Stimulated activated CD4-positive, alpha-beta T cell treated with anti-CD3 and anti-CD28 coated beads, Interleukin-2, amount 100 ng/mL, for 24 hours (primary cell): ENCODE results near the gene CACNB1.

Source experiments
- DNase-seq, 2 donors: peaks; one replicate each; pipeline ENCODE4 v3.0.0-alpha.2; 2020

CACNB1 gene

DNA sequence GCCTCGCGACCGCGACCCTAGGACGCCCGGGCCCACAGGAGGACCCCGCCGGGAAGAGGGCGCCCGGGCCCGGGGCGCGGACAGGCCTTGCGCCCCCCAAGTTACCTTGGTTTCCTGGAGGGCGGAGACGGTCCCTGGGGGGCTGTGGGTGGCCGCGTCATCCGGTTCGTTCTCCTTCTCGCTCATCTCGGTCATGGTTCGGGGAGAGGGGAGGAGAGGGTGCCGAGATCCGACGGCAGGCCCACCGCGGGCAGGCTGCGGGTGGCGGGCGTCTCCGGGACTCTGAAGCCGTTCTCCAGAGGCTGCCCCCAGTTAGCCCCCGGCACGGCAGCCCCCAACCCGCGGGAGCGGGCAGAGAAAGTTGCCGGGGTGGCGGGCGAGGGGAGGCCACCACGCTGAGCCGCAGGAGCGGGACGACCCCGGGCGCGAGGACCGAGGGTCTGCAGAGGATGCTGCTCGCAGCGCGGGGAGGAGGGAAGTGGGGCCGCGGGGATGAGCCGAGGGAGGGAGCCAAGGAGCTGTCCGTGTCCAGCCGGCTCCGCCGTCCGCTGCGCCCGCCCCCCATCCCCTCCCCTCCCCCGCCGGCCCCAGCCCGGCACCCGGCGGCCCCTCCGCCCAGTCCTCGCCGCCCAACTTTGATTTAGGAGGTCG, 28.0 kb upstream of the CACNB1 start, which contains the start of gene STAC2:
Gene STAC2, minus strand, starts transcription at position 638 of the 651 bp plus-strand sequence. Its CDS starts 443 bp downstream, at position 195.
- no peak for DNase-seq

DNA sequence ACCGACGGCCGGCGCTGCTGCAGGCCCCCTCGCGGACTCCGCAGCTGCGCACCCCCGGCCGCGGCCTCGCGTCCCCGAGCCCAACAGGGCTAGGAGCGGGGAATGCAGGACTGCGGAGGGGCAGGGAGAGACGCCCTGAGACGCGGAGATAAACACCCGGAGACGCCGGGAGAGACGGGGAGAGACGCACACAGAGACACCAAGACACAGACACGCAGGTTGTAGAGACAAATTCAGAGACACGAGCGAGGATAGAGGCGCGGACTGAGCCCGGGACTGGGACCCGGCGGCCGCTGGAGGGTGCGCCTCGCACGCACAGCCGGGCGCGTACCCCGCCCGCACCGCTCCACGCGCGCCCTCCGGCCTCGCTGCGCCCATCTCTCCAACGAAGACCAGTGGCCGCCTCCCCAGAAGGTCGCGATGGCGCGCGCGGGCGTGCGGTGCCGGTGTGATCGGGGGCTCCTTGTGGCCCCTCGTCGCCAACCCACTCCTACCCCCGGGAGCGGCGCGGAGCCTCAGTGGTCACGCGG, 27.4 kb upstream of the CACNB1 start:
- no peak for DNase-seq

DNA sequence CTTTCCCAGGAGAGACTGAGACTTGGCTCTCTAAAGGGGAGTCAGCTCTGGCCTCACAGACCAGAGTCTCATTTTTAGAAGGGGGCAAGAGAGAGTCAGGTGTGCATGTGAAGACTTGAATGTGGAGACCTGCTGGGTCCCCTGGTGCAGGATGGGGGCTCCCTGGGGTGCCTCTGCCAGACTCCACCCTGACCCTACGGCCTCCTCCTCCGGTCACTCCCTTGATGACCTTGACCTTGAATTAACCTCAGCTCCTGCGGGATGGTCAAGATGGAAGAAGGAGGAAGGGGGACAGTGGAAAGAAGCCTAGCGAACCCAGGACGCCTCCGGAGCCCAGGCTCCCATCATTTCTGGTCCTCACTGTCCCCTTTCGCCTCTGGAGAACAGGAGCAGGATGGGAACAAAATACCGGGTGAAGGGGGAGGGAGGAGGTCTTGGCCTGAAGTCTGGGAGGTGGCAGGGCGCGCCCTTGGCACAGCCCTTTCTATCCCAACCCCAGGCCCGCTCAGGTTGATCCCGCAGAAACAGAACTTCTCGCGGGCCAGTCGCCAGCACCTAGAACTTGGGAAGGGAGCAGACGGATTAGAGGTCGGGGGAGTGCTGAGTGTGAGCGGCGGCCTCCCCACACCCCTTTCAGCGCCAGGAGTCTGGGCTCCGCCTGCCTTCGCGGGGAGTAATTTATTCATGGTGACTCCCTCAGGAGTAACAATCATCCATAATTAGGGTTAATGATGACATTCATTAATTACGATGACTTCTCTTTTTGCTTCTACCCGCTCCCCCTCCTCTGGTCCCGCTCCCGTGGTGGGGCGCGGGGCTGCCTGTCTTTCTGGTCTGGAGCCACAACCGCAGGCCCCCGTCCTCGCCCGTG, 26.7 kb upstream of the CACNB1 start:
- no peak for DNase-seq

DNA sequence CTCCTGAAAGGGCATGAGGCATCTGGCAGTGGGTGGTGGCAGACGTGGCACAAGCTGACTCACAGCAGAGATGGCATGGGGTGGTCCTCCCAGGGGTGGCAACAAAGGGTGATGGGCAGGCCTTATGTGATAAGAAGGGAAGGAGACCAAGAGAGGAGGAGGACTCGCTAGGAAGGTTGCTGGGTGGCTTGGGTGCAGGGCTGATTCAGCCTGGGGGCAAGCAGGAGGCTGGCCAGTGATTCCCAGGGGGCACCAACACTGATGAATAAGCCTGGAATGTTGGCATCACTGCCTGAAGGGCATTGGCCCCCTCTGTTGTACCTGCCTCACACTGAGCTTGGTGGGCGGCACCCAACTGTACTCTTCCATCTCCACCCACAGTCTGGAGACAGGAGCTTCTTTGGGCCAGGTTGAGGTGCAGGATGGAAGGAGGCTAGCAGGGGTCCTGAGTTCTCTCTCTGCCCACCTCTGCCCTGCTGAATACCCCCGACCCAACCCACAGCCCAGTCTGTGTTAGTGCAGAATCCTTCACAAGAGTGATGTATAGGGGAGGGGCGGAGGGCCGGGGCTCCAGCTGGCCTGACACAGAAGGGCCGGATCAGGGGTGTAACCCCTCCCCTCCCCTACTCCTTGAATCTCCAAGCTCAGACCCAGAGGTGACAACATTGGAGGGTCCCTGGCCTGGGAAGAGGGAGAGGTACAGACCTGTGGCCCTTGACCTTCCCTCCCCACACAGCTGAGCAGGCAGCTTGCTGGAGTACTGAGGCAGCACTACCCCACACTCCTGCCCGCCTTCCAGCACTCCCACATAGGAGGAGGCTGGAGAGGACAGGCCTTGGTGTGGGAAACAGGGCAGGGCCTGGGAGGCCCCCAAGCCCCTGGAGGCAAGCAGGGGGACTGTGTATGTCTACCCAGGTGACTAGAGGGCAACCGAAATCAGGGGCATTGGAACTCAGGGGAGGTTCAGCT, 25.7 kb upstream of the CACNB1 start:
- DNase-seq = no peak

DNA sequence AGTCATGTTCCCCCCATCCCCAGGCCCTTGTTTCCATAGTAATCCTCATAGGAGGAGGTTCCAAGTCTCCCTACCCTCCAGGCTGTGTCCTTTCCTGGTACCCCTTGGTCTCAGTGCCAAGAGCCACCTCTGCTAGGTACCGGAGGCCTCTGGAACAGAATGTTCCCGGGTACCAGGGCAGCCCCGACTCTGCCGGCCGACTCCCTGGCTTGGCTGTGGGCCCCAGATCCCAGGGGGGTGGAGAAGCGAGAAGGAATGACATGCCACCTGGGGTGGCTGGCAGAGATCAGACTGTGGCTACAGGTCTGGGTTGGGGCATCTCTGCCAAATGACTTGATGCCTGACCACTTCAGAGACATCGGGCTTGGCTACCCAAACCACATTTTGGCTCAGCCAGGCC, 24.7 kb upstream of the CACNB1 start:
- no peak for DNase-seq

DNA sequence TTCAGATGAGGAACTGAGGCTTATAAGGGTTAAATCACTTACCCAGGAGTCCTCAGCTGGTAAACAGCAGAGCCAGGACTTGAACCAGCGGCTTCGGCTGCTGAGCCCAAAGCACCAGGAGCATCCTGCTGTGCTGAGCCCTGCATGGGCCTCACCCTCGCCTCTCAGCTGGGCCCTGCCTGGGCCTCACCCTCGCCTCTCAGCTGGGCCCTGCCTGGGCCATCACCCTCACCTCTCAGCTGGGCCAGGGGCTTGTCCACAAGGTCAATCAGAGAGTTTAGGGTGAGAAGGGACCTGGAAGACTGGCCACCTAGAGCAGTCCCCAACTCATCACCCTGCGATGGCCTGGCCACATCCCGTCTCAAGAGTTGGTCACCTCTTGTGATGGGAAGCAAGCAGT, 24.1 kb upstream of the CACNB1 start:
- DNase-seq = no peak

DNA sequence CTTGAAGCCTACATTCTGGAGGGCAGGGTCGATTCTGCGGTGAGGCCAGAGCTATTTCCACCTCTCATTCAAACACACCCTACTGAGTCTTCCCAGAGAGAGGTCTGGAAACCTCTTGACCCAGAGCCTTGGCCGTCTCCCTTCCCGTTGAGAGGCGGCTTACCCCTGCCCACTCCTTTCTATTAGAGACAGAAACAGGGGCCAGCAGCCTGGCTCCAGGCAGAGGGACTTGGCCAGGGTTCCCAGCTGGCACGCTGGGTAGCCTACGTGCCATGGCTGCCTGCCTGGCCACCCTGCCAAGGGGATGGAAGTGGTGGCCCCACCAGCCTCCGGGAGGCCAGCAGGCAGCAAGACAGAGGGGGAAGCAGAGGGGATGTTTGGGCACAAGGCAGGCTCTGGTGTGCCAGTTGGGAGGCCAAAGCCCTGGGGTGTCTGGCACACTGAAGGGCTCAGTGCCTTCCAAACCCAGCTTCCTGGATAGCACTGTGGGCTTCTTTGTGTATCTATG, 22.2 kb upstream of the CACNB1 start:
- no peak for DNase-seq

DNA sequence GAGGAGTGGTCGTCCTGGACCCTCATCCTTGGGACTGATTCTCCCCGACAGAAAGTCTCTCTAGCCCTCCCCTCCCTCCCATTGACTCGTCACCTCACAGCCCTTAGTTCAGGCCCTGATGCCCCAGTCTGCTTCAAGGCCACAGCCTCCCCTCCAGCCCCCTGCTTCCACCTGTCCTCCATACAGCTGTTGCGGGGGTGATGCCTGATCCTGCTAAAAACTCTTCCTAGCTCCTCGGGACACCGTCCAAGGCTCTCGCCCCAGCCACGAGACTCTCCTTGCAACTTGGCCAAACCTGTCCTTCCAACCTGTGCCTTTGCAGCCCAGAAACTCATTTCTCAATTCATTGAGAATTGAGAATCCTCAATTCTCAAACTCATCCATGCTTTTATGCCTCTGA, 21.4 kb upstream of the CACNB1 start:
- DNase-seq = no peak

DNA sequence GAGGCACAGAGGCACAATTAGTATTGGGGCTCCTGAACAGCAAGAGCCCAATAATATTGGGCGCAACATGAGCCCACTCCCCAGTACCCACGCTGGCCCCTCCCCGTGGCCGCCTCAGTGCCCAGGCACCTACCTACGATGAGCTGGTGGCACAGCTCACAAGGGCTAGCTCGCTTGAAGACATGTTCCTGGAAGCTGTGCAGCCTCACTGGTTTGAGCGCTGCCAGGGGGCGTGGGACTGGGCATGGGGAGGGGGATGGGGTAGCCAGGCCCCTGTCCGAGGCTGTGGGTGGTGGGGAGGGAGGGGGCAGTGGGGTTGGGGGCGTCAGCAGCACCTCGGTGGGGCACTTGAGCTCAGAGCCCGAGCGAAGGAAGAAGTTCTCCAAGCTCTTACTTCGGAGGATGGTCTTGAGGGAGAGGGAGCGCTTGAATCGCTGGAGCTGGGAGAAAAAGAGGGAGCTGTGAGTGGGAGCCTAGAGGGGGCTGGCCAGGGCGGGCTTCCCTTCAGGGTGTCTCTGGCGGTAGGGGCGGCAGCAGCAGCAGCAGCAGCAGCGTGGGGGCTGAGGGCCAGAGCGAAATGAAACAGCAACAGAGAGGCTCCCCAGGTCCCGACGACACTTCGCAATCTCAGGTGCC, 20.4 kb upstream of the CACNB1 start:
- DNase-seq = no peak

DNA sequence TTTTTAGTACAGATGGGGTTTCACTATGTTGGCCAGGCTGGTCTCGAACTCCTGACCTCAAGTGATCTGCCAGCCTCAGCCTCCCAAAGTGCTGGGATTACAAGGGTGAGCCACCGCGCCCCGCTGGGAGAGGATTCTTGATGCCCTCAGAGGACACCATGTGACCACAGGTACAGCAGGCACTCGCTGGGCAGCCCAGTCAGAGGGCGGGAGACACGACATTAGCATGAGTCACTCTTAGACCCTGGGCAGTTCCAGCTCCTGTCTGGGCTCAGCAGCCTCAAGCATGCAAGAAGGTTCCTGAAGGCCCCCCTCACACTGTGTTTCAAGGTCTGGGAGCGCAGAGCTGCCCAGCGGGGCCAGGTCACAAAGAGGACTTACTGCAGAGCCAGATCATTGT, 16.4 kb upstream of the CACNB1 start:
- no peak for DNase-seq

DNA sequence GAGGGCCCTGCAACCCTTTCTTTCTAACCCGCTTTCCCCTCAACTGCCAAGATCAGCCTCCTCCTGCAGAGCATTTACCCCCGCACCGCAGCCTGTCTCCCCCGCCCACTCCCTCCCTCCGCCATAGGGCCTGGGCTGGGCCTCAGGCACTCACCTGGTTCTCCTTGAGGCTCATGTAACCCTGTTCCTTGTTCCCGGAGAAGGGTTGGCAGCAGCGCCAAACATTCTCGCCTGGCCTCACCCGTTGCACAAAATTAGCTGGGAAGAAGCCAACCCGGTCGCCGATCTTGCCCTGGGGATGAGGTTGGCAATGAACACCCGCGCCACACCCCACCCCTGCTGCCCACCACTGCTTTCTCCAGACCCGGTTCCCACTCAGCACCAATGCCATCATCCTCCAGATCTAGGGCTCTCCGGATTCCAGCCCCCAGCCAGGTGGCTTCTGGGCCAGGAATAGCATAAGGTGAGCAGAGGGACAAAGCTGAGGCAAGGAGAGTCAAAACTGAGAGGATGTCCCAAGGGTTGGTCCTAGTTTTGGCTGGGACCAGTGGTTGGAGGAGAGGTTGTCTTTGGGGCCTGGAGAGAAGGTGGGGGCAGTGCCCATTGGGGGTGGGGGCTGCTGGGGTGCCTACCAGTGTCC, 15.5 kb upstream of the CACNB1 start:
- no peak for DNase-seq

DNA sequence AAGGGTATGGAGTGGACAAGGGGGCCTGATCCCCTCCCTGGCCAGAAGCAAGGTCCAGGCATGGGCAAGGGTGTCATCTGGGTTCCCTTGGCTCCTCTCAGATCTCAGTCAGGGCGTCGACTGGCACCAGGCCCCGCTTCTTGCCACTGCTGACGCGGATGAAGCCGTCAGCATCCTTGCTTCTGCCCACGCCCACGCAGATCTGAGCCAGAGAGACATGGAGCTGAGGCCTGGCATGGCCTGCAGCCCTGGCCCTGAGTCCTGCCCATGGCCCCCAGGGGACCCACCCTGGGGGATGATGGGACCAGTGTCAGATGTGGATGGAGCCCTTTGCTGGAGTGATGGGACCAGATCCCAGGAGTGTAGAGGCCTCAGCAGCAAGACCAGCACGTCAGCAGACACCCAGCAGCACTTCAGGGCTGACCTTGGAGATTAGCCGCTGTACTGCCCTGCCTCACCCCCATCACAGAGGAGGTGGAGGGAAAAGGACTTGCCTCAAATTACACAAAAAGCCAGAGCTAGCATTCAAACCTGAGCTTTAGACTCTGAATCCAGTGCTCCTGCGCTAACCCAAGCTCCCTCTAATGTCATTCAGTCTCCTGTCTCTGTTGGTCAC, 14.8 kb upstream of the CACNB1 start:
- no peak for DNase-seq

DNA sequence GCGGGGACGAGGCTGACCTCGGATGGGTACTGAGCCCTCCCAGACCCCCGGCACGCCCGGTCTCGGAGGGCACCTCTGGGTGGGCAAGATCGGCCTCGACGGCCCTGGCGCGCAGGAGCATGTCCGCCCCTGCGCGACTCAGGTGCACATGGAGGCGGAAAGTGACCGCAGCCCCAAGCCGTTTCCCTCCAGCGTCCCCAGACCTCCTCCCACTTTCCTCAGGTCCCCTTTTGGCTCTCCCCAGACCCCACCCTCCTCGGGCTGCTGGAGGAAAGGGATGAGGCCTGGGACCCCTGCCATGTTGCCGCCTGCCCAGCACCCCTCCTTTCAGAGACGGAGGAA, 12.6 kb upstream of the CACNB1 start:
- DNase-seq = no peak

DNA sequence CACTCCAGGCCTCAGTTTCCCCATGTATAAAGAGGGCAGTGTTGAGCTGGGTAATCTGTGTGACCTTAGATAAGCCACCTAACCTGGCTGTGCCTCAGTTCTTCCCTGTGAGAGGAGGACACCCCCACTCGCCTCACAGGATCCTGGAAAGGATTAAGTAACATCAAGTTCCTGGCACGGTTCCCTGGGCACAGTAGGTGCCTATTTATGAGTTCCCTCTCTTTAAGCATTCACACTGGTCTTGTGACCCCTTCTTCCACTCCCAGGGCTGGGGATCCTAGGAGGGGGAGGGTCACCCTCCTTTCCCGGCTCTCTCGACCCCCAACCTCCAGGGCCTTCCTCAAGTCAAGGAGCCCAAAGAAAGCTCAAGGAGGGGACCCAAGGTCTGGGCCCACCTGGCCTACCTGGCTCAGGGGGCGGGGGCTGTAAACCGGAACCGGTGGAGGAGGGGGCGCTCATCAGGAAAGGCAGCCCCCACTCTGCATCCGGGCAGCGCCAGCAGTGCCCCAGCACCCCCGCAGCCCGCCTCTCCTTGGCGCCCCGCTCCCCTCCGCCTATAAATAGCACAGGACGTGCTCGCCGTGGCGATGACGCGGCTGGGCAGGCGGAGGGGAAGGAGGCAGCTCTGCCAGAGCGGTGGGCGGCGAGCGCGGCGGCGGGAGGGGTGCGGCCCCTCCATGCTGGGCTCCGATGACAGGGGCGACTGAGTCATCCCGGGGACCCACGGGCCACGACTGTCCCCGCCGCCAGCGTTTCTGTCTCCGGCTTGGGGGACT, 12.0 kb upstream of the CACNB1 start:
- peak; percentile 72 to 73 for DNase-seq

DNA sequence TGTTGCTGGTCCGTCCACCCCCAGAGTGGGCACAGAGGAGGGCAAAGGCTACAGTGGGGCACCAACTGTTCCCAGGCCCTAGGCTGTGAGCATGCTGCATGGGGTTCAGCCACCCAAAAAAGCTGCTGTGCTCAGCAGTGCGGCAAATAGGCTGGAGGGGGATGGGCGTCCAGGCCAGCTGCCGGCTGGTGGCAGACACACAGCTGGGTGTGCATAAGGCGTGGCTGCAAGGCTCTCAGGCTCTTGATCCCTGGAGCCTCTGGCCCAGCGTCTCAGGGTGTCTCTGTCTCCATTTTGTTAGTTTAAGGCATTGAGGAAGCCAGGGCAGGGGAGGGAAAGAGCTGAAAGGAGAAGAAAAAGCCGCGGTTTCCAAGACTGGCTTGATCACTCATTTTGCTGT, 11.4 kb upstream of the CACNB1 start:
- no peak for DNase-seq

DNA sequence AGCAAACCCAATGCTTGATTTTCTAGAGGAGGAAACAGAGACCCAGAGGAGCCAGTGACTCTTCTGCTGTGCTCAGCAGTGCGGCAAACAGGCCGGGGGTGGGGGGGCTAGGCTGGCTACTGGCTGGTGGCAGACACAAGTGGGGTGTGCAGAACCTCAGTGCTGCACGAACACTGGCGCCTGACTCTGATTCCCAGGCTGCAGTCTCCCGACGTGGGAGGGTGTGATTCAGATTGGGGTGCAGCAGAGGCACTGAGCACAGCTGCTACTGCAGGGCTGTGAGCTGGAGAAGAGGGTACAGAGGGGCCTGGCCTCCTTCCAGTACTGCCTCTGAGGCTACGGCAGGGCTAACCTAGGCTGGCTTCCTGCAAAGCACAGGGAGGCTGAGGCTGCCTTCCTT, 10.7 kb upstream of the CACNB1 start:
- no peak for DNase-seq

DNA sequence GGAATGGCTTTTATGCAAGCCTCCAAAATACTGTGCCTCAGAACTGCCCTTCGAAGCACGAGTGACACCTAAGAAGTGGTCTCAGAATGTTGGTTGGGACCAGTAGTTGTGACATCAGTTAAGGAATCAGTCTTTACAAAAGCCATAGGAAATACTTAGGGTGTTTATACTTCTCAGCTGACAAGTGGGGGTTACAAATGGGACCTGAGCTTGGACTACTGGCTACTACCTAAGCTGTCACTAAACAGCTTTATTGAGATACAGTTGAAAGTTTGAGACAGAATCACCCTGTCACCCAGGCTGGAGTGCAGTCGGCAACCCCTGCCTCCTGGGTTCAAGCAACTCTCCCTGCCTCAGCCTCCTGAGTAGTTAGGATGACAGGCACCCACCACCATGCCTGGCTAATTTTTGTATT, 7.7 kb upstream of the CACNB1 start:
- DNase-seq = no peak

DNA sequence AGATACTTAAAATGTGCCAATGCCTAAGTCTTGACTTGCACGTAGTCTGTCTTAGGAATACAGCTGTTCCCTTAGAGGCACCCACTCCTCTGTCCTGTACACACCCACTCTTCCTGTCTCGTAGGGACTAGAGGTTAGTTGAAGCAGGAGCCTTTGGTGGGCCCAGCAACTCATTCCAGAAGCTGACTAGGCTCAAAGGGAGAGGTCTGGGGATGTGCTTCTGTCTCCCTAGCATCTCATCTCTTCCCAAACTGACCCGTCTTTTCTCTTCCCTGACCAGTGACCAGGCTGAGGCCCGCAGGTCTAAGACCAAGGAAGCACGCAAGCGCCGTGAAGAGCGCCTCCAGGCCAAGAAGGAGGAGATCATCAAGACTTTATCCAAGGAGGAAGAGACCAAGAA, 6.8 kb upstream of the CACNB1 start:
- DNase-seq = no peak

DNA sequence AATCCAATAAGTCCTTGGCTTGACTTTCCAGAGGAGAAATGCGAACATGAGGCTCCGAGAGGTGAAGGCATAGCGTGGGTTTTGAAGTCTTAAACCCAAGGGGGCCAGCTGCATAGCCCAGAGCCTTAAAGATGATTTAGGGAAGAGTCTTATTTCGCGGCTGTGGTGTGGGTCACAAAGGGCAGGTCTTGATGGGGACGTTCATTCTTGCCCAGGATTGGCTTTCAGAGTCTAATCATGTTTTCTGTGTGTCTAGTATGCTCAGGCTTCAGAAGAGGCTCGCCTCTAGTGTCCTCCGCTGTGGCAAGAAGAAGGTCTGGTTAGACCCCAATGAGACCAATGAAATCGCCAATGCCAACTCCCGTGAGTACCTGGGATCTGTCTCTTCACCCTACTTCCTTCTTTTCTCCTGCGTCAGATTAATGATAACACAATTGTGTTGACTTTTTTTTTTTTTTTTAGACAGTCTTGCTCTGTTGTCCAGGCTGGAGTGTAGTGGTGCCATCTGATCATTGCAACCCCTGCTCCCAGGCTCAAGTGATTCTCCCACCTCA, 3.6 kb upstream of the CACNB1 start:
- no peak for DNase-seq
